Right lobe of liver (tissue), 4 donors: ENCODE results near the gene HRH2.

Source experiments
- CTCF ChIP-seq, 4 donors: fragments of 200-600 bp in 3 of 4; fragments of 450-650 bp in 1 of 4; IDR thresholded peaks; one replicate each; pipeline versions ENCODE4 v1.5.1 to v1.8.0; 2016 to 2022; ENCODE audit warnings: antibody characterized with exemption in 4 of 4, mild to moderate bottlenecking in 2 of 4
- POLR2A ChIP-seq: fragments of 450-650 bp; IDR thresholded peaks from one replicate; pipeline ENCODE4 v1.6.1; 2017; ENCODE audit warnings: antibody characterized with exemption, mild to moderate bottlenecking
- donor health status: DM: no; HTN: no; CAD: no.
- donor health status: DM: no; HTN: no; CAD: no.
- donor health status: DM: no; HTN: yes; CAD: no.

DNA sequence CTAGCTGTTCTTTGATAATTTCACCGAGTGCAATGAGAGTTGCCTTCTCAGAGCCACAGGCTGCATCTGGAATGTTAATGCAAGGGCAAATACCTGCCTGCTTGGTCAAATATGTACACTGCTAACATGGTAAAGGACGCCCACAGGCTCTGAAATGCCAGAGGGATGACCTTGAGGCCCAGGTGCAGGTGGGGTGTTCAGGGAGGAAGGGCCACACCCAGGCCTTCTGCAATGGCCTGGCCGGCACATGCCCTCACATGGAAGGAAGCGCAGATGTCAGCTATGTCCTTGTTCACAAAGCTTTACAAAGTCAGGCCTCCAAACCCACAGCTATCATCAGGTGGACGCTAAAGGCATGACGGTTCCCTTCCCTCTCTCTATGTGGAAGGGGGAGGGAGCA is 48.6 kb downstream of the HRH2 start:
- no peak for TF ChIP-seq CTCF (IDR thresholded peaks at IDR 0.05)
- no peak for TF ChIP-seq POLR2A
